PC-9 (cell line): ENCODE data around the gene MAS1L. TPM values are rescaled to one million over a fixed set of nuclear protein-coding genes. Genes with fewer than 3 reads are reported as not detected.

ENCODE experiments used
- BruUV-seq: library from RNA; stranded (reverse); fragments of 400-500 nt; replicated peaks from 2 replicates; lab custom pipeline; 2021; lab: Mats Ljungman, UMichigan
- CTCF ChIA-PET: fragments of 300-600 bp; sonication (Branson Sonifier 250); formaldehyde crosslinking; loops from one replicate; lab custom pipeline; 2022; ENCODE audit warnings: antibody characterized with exemption; lab: Charles Lee
- POLR2A ChIA-PET: fragments of 300-600 bp; sonication (Branson Sonifier 250); formaldehyde crosslinking; loops from one replicate; lab custom pipeline; 2022; ENCODE audit warnings: antibody characterized with exemption; ENCODE audit not compliant: unreplicated experiment; lab: Charles Lee
- DNase-seq, 2 experiments: peaks; one replicate each; pipeline versions ENCODE4 v3.0.0 to v3.0.0-alpha.2; 2015 to 2022; ENCODE audit warnings: mixed read lengths in 1 of 2
- H2AFZ ChIP-seq: fragments of 200-600 bp; sonication (generic); 2 replicates; pipeline ENCODE4 v1.8.1; 2017; ENCODE audit warnings: antibody characterized with exemption
- H3F3A ChIP-seq: fragments of 200-600 bp; sonication (generic); 2 replicates; pipeline ENCODE4 v1.8.1; 2017; ENCODE audit warnings: antibody characterized with exemption, mild to moderate bottlenecking, low read depth; ENCODE audit not compliant: insufficient read depth
- H3K27ac ChIP-seq: fragments of 200-600 bp; sonication (generic); 2 replicates; pipeline ENCODE4 v1.6.1; 2016; ENCODE audit warnings: mixed run types
- H3K27me3 ChIP-seq: fragments of 200-600 bp; sonication (generic); 2 replicates; pipeline ENCODE4 v1.6.1; 2016; ENCODE audit warnings: low read depth, mixed run types; ENCODE audit not compliant: insufficient read depth
- H3K36me3 ChIP-seq: fragments of 200-600 bp; sonication (generic); 2 replicates; pipeline ENCODE4 v1.6.1; 2016; ENCODE audit warnings: low read depth, mixed run types
- H3K4me1 ChIP-seq: fragments of 200-600 bp; sonication (generic); replicated peaks from 2 replicates; pipeline ENCODE4 v1.6.1; 2016; ENCODE audit warnings: mixed run types; ENCODE audit not compliant: insufficient read depth
- H3K4me2 ChIP-seq: fragments of 200-600 bp; sonication (generic); 2 replicates; pipeline ENCODE4 v1.6.1; 2017; ENCODE audit warnings: mixed run types
- H3K4me3 ChIP-seq: fragments of 200-600 bp; sonication (generic); 2 replicates; pipeline ENCODE4 v1.6.1; 2016; ENCODE audit warnings: mixed run types
- H3K79me2 ChIP-seq: fragments of 200-600 bp; sonication (generic); 2 replicates; pipeline ENCODE4 v1.6.1; 2017; ENCODE audit warnings: low read depth, mixed run types
- H3K9me2 ChIP-seq: fragments of 200-600 bp; sonication (generic); 2 replicates; pipeline ENCODE4 v1.8.1; 2017; ENCODE audit warnings: mild to moderate bottlenecking; ENCODE audit not compliant: insufficient read depth
- H3K9me3 ChIP-seq: fragments of 200-600 bp; sonication (generic); 2 replicates; pipeline ENCODE4 v1.8.1; 2016; ENCODE audit warnings: low read depth; ENCODE audit not compliant: insufficient read depth
- H4K20me1 ChIP-seq: fragments of 200-600 bp; sonication (generic); 2 replicates; pipeline ENCODE4 v1.8.1; 2017; ENCODE audit not compliant: insufficient read depth
- EZH2 ChIP-seq: fragments of 200-600 bp; sonication (generic); IDR thresholded peaks from 2 replicates; pipeline ENCODE4 v1.8.0; 2017; ENCODE audit warnings: antibody characterized with exemption, low read depth
- intact Hi-C: fragments of 100-400 bp; cut with micrococcal nuclease; formaldehyde crosslinking; loops from one replicate; pipeline ENCODE4 v1.10.0; 2022; ENCODE audit not compliant: unreplicated experiment
- total RNA-seq: library from RNA; stranded (reverse); gene quantifications from 2 replicates; pipeline ENCODE4 v1.2.3, GENCODE V29; 2021
- TF ChIP-seq, protein P1 (sequence below): fragments of 200-600 bp; sonication (generic); conservative IDR thresholded peaks from 2 replicates; pipeline ENCODE4 v1.6.1; 2017; ENCODE audit warnings: mixed run types, antibody characterized with exemption, mild to moderate bottlenecking, moderate library complexity

Gene MAS1L
- total RNA-seq, 1 experiment from 2014 or later, result not detected

DNA sequence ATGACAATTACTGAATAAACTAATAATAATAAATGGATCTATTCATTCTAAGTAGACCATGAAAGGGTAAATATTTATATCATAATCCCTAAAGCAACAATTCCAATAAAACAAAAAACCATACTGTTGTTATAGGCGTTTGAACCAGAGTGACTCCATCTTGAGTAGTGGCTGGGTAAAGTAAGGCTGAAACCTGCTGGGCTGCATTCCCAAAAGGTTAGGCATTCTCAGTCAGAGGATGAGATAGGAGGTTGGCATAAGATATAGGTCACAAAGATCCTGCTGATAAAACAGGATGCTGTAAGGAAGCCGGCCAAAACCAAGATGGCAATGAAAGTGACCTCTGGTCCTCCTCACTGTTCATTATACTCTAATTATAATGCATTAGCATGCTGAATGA, 22.5 kb downstream of the MAS1L start:
- no peaks in the 10 kb centered on the region for H3K4me1 ChIP-seq
- H3K27me3 ChIP-seq, result no peaks in the 10 kb centered on the region; the same call in 1 of the 2 replicates
- POLR2A ChIA-PET, result no interaction called here
- H4K20me1 ChIP-seq, result no peaks in the 10 kb centered on the region
- BruUV-seq, result no TSS peak
- H3K4me3 ChIP-seq, result no peak overlapping the region
- H3K36me3 ChIP-seq, result no peaks in the 10 kb centered on the region
- CTCF ChIA-PET, result no interaction called here
- H3F3A ChIP-seq, result no peaks in the 10 kb centered on the region
- TF ChIP-seq EZH2, result no peak
- TF ChIP-seq, protein P1, sequence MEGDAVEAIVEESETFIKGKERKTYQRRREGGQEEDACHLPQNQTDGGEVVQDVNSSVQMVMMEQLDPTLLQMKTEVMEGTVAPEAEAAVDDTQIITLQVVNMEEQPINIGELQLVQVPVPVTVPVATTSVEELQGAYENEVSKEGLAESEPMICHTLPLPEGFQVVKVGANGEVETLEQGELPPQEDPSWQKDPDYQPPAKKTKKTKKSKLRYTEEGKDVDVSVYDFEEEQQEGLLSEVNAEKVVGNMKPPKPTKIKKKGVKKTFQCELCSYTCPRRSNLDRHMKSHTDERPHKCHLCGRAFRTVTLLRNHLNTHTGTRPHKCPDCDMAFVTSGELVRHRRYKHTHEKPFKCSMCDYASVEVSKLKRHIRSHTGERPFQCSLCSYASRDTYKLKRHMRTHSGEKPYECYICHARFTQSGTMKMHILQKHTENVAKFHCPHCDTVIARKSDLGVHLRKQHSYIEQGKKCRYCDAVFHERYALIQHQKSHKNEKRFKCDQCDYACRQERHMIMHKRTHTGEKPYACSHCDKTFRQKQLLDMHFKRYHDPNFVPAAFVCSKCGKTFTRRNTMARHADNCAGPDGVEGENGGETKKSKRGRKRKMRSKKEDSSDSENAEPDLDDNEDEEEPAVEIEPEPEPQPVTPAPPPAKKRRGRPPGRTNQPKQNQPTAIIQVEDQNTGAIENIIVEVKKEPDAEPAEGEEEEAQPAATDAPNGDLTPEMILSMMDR, result no peak
- no peak overlapping the region for H2AFZ ChIP-seq
- DNase-seq, result peak; percentile 16 to 50
- no peaks in the 10 kb centered on the region for H3K9me2 ChIP-seq
- intact Hi-C loops, result no loop called here
- H3K79me2 ChIP-seq, result no peaks in the 10 kb centered on the region
- no peak overlapping the region for H3K4me2 ChIP-seq
- H3K27ac ChIP-seq, result no peak overlapping the region
- no peaks in the 10 kb centered on the region for H3K9me3 ChIP-seq

DNA sequence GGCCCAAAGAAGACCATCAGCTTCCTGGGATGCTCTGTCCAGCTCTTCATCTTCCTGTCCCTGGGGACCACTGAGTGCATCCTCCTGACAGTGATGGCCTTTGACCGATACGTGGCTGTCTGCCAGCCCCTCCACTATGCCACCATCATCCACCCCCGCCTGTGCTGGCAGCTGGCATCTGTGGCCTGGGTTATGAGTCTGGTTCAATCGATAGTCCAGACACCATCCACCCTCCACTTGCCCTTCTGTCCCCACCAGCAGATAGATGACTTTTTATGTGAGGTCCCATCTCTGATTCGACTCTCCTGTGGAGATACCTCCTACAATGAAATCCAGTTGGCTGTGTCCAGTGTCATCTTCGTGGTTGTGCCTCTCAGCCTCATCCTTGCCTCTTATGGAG, 25.7 kb downstream of the MAS1L start:
- Histone ChIP-seq H4K20me1 (no peaks in the 10 kb centered on the region), H2AFZ (no peak overlapping the region), H3K4me2 (no peak overlapping the region), H3K4me3 (no peak overlapping the region), H3F3A (no peaks in the 10 kb centered on the region), H3K79me2 (no peaks in the 10 kb centered on the region), H3K36me3 (no peaks in the 10 kb centered on the region), H3K27ac (no peak overlapping the region), H3K27me3 (peaks cover 9% of the 10 kb centered on the region; the same call in 1 of the 2 replicates), H3K9me3 (no peaks in the 10 kb centered on the region; the same call in 1 of the 2 replicates), H3K4me1 (no peaks in the 10 kb centered on the region), H3K9me2 (no peaks in the 10 kb centered on the region)
- TF ChIP-seq EZH2, result no peak
- TF ChIP-seq, protein P1, result no peak
- no peak for DNase-seq
- ChIA-PET POLR2A (no interaction called here), CTCF (no interaction called here)
- no TSS peak for BruUV-seq
- intact Hi-C loops, result no loop called here

DNA sequence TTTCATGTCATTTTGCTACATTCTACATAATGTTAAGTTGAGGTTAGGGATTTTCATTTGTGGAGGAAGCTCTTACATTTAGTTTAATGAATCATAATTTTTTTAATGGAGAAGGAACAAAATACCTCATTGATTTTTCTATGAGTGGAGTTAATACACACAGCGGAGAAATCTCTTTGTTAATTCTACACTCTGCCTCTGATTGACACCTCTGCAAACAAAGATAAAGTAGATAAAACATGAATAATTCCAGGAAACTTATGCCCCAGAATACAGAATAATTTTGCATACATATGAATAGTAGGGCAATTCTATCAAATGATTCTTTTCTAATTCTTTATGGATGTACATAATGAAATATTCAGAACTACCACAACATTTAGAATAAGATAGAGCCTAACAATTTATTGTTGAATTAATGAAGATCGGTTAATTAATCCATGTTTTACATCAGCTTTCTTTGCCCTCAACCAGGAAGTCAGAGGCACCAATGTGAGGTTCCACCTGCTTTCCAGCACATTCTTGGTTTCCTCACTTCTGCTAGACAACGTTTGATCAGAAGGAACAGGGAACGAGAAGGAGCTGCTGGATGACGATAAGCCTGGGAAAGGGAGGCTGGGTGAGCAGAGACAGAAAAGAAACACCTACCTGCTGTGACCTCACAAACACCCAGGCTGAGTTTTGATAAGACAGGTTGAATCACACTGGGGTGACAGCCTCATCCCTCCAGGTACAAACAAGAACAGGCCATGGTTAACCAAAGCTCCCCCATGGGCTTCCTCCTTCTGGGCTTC, 26.5 kb downstream of the MAS1L start:
- H3K27me3 ChIP-seq, result peaks cover 9% of the 10 kb centered on the region; the same call in 1 of the 2 replicates
- H3F3A ChIP-seq, result no peaks in the 10 kb centered on the region
- no peak overlapping the region for H3K4me3 ChIP-seq
- no peaks in the 10 kb centered on the region for H3K79me2 ChIP-seq
- TF ChIP-seq, protein P1, result no peak
- TF ChIP-seq EZH2, result no peak
- H3K27ac ChIP-seq, result no peak overlapping the region
- ChIA-PET CTCF (no interaction called here), POLR2A (no interaction called here)
- no peaks in the 10 kb centered on the region; the same call in 1 of the 2 replicates for H3K9me3 ChIP-seq
- H3K4me2 ChIP-seq, result no peak overlapping the region
- no peaks in the 10 kb centered on the region for H3K36me3 ChIP-seq
- BruUV-seq, result no TSS peak
- no peaks in the 10 kb centered on the region for H3K9me2 ChIP-seq
- H2AFZ ChIP-seq, result no peak overlapping the region
- intact Hi-C loops, result no loop called here
- no peak for DNase-seq
- no peaks in the 10 kb centered on the region for H4K20me1 ChIP-seq
- no peaks in the 10 kb centered on the region for H3K4me1 ChIP-seq
